Ishikawa (cell line): ENCODE results near the gene FLOT2.

Experiments used
- EP300 ChIP-seq: IDR thresholded peaks from 2 replicates; pipeline ENCODE4 v1.6.1; 2012; ENCODE audit warnings: borderline replicate concordance
- MAX ChIP-seq: IDR thresholded peaks from 2 replicates; pipeline ENCODE4 v1.6.1; 2012
- TAF1 ChIP-seq: IDR thresholded peaks from 2 replicates; pipeline ENCODE4 v1.6.1; 2012; ENCODE audit warnings: low read depth, mild to moderate bottlenecking
- TEAD4 ChIP-seq: IDR thresholded peaks from 2 replicates; pipeline ENCODE4 v1.6.1; 2012
- USF1 ChIP-seq: IDR thresholded peaks from 2 replicates; pipeline ENCODE4 v1.6.1; 2012

DNA sequence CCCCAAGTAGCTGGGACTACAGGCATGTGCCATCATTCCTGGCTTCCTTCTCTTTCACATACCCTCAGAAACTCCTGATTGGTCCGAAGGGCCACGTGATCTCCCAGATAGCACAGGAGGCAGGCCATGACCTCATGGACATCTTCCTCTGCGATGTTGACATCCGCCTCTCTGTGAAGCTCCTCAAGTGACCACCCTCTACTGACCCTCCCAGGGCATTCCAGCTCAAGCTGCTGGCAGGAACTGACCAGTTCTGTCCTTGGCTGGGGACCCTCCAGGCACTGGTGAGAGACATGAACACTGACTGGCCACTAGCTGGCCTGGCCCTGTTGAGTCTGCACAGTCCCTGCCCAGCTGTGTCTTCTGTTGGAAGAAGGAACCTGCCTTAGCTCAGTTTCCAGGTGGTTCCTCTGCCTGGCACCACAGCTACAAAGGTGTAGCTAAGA lies 37.1 kb downstream of the FLOT2 start:
- TF ChIP-seq TAF1 (no peak), EP300 (no peak), USF1 (no peak), TEAD4 (no peak), MAX (no peak)
